Tibial nerve (tissue), 4 donors: ENCODE results near the gene NME2. TPM values are rescaled to one million over a fixed set of nuclear protein-coding genes. Genes with fewer than 3 reads are reported as not detected.
"Not testable (repeated sequence)": the region's sequence is repeated elsewhere in the genome, so short reads cannot be mapped to it uniquely, and the experiment has no call there.

Experiments
- DNase-seq, 2 donors: peaks; one replicate each; pipeline ENCODE4 v3.0.0-alpha.2; 2019; ENCODE audit warnings: low spot score in 2 of 2
- H3K27ac ChIP-seq, 4 donors: fragments of 200-600 bp; sonication (generic) in 3 of 4; one replicate each; pipeline ENCODE4 v1.5.1; 2017 to 2019; ENCODE audit warnings: mild to moderate bottlenecking in 1 of 4
- H3K27me3 ChIP-seq, 2 donors: fragments of 200-600 bp; sonication (generic) in 1 of 2; one replicate each; pipeline versions ENCODE4 v1.5.1 to v1.6.0; 2017 to 2019
- H3K36me3 ChIP-seq, 3 donors: fragments of 200-600 bp; sonication (generic); one replicate each; pipeline ENCODE4 v1.5.1; 2018 to 2019
- H3K4me1 ChIP-seq, 4 donors: fragments of 200-600 bp; sonication (generic) in 3 of 4; one replicate each; pipeline ENCODE4 v1.5.1; 2017 to 2019
- H3K4me3 ChIP-seq, 4 donors: fragments of 200-600 bp; sonication (generic) in 3 of 4; one replicate each; pipeline ENCODE4 v1.5.1; 2017 to 2019; ENCODE audit warnings: mild to moderate bottlenecking in 1 of 4, moderate library complexity in 1 of 4
- H3K9me3 ChIP-seq, 4 donors: fragments of 200-600 bp; sonication (generic) in 3 of 4; one replicate each; pipeline ENCODE4 v1.5.1; 2017 to 2019
- EP300 ChIP-seq, 2 donors: sonication (generic); formaldehyde crosslinking; IDR thresholded peaks; one replicate each; pipeline ENCODE4 v1.6.1; 2017; ENCODE audit warnings: antibody characterized with exemption in 2 of 2, mild to moderate bottlenecking in 1 of 2
- POLR2A ChIP-seq, 2 donors: fragments of 450-650 bp; IDR thresholded peaks; one replicate each; pipeline ENCODE4 v1.6.1; 2017; ENCODE audit warnings: antibody characterized with exemption in 2 of 2, mild to moderate bottlenecking in 2 of 2, moderate library complexity in 2 of 2
- WGBS, 2 donors: methylation state at CpG; one replicate each; pipeline ENCODE4 v1.1.5; 2018; 5-methylcytosine and 5-hydroxymethylcytosine counted together
- total RNA-seq, 4 donors: library from RNA; depleted of rRNA; stranded (reverse); fragments of >200 nt; gene quantifications; one replicate each; pipeline ENCODE4 v1.1.0, GENCODE V29; 2016
- TF ChIP-seq, protein P1 (sequence below), 5 experiments: fragments of 200-600 bp in 3 of 5; fragments of 450-650 bp in 2 of 5; sonication (generic) in 3 of 5; IDR thresholded peaks; one replicate each; pipeline ENCODE4 v1.5.1; 2016 to 2019; ENCODE audit warnings: antibody characterized with exemption in 5 of 5, mild to moderate bottlenecking in 3 of 5, moderate library complexity in 2 of 5

The NME2 gene
- total RNA-seq, 4 donors from 2014 or later = 308 to 552 (median 417) TPM

DNA sequence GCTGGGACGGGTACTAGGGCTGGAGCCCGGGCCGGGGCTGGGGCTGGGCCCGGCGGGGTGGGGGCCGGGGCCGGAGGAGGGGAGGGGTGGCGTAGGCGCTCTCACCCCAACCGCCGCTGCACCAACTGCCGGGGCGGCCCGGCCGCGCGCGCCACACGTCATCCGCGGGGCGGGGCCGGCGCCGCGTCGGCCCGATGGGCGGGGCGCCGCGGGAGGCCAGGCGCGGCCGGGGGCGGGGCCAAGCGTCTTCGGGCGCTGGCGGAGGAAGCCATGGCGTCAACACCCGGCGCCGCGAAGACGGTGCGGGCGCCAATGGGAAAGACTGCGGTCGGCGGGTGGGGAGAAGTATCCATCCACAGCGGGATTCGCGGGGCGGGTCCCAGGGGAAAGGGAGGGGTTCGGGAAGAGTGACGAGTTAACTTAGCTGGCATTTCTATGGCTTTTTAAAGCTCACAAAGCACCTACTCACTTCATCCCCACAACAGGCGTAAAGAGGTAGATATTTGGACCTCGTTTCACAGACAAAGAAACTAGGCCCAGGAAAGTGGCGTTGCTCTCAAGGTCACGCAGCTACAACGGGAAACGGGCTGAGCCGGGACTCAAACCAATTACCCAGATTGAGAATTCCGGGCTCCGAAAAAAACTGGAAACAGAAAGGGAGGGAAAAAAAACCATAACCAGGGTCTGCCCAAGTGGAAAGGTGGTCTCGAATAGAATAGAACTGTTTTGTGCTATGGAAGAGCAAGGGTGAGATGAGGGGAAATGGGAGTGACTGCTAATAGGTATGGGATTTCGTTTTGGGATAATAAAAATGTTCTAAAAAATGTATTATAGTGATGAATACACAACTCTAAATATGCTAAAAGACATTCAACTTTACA, 45.2 kb upstream of the NME2 start, which contains the start of gene SPAG9:
Gene SPAG9, minus strand, starts transcription at position 130 of the 881 bp plus-strand sequence. CDS start 212 bp downstream, outside the sequence.
- Histone ChIP-seq H3K27me3 (no peaks in the 10 kb centered on the region), H3K9me3 (no peaks in the 10 kb centered on the region), H3K4me3 (peak within 1 kb of the TSS; percentile 69 to 100 (median 99)), H3K36me3 (no peaks in the 10 kb centered on the region), H3K27ac (peak within 1 kb of the TSS; percentile 99 to 100 (median 99)), H3K4me1 (peaks cover 0 to 48% (median 26%) of the 10 kb centered on the region in 4 donors)
- WGBS, 2 donors = 0 to 1% methylated on average over 16 to 58 of the region's 68 CpGs
- TF ChIP-seq EP300 (IDR thresholded peaks at IDR 0.05) (peak; percentile 62 to 94), POLR2A (IDR thresholded peaks at IDR 0.05) (peak; percentile 85 to 90)
- TF ChIP-seq, protein P1, sequence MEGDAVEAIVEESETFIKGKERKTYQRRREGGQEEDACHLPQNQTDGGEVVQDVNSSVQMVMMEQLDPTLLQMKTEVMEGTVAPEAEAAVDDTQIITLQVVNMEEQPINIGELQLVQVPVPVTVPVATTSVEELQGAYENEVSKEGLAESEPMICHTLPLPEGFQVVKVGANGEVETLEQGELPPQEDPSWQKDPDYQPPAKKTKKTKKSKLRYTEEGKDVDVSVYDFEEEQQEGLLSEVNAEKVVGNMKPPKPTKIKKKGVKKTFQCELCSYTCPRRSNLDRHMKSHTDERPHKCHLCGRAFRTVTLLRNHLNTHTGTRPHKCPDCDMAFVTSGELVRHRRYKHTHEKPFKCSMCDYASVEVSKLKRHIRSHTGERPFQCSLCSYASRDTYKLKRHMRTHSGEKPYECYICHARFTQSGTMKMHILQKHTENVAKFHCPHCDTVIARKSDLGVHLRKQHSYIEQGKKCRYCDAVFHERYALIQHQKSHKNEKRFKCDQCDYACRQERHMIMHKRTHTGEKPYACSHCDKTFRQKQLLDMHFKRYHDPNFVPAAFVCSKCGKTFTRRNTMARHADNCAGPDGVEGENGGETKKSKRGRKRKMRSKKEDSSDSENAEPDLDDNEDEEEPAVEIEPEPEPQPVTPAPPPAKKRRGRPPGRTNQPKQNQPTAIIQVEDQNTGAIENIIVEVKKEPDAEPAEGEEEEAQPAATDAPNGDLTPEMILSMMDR (IDR thresholded peaks at IDR 0.05) = peak in 1 of 5 experiments; percentile 41
- DNase-seq = peak; percentile 93 to 94

DNA sequence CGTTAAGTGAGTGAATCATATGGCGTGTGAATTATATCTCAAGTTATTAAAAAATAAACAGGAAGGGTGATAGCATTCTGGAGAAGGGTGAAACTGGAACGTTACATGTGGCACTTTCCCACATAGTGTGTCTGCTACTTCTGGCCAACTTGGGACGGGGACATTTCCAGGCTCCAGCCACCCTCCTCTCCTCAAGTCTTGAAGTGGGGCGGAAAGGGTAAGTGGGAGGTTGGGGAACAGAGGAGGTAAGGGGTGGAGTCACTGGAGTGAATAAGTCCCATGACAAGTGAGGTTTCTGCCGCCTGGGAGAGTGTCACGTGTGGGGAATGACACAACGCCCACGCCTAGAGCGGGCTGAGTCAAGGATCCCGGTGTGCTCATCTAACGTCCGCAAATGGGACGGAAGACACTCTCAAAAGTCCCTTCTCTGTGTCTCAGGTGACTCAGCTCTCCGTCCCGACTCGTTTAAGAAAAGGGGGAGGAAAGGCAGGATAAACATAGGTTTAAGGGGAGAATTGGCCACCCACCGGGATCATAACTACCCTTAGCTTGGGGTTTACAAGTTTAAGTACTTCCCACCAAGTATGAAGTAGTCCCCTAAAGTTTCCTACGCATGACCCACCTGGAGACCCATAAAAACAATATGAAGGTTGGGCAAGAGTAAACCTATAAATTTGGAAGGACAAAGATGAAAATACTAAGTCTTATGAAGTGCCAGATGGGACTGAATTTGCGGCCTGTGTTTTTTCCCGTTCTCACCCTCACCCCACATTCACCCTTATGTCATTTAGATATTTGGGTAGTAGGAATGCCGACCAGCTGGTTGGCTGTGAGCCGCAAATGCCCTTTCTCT, 44.4 kb upstream of the NME2 start:
- WGBS, 2 donors = 24% methylated on average over 23 of the region's 23 CpGs
- TF ChIP-seq, protein P1 (IDR thresholded peaks at IDR 0.05) = peak in 1 of 5 experiments; percentile 8
- TF ChIP-seq POLR2A (IDR thresholded peaks at IDR 0.05) (peak; percentile 51 to 75), EP300 (IDR thresholded peaks at IDR 0.05) (peak; percentile 85 to 95)
- peaks cover 0 to 39% (median 25%) of the 10 kb centered on the region in 4 donors for H3K4me1 ChIP-seq
- peak; percentile 80 to 86 for DNase-seq
- no peaks in the 10 kb centered on the region for H3K9me3 ChIP-seq
- peak overlapping the region; percentile 43 to 100 (median 84) for H3K4me3 ChIP-seq
- H3K36me3 ChIP-seq = no peaks in the 10 kb centered on the region
- H3K27ac ChIP-seq = peak overlapping the region; percentile 97 to 100 (median 99)
- no peaks in the 10 kb centered on the region for H3K27me3 ChIP-seq

- H3K36me3 ChIP-seq, H3K27me3 ChIP-seq, DNase-seq, H3K9me3 ChIP-seq, H3K4me3 ChIP-seq: not testable (repeated sequence)
- Histone ChIP-seq H3K27ac (peak overlapping the region; percentile 97 to 100 (median 99)), H3K4me1 (peaks cover 0 to 33% (median 21%) of the 10 kb centered on the region in 4 donors)
- 82 to 91% methylated on average over 10 of the region's 10 CpGs for WGBS, 2 donors
These were observed 43.6 kb upstream of the NME2 start for GRCh38 chr17:51122473-51123115.

DNA sequence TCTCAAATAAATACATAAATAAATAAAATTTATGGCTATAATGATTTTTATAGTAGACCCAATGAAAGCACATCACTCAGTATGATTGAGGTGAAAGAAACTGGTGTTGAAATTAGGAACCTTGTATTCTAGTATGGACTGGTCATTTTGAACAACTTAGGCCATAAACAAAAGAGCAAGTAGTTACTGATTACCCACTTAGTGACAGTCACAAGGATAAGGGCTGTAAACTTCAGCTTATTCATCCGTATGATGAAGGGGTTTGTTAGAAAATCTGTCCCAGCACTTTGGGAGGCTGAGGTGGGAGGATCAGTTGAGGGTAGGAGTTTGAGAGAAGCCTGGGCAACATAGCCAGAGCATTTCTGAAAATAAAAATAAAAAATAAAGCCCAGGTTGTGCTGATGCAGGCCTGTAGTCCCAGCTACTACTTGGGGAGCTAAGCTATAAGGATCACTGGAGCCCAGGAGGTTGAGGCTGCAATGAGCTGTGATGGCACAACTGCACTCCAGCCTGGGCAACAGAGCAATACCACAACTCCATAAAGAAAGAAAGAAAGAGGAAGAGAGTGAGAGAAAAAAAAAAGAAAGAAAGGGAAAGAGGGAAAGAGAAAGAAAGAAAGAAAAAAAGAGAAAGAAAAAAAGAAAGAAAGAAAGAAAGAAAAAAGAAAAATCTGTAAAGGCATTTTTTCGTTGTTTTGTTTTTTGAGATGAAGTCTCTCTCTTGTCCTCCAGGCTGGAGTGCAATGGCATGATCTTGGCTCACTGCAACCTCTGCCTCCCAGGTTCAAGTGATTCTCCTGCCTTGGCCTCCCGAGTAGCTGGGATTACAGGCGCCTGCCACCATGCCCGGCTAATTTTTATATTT, 41.3 kb upstream of the NME2 start:
- Histone ChIP-seq H3K27me3 (no peaks in the 10 kb centered on the region), H3K4me3 (no peak overlapping the region), H3K36me3 (no peaks in the 10 kb centered on the region), H3K27ac (no peak overlapping the region), H3K4me1 (peaks cover 0 to 21% (median 5%) of the 10 kb centered on the region in 4 donors), H3K9me3 (no peaks in the 10 kb centered on the region)
- DNase-seq = no peak
- WGBS, 2 donors = 81 to 85% methylated on average over 5 of the region's 5 CpGs
- TF ChIP-seq, protein P1 (IDR thresholded peaks at IDR 0.05) = no peak
- TF ChIP-seq POLR2A (IDR thresholded peaks at IDR 0.05) (no peak), EP300 (IDR thresholded peaks at IDR 0.05) (no peak)
